Left renal cortex interstitium (tissue), 4 donors: ENCODE results near the gene EIF4G1. TPM values are rescaled to one million over a fixed set of nuclear protein-coding genes. Genes with fewer than 3 reads are reported as not detected.

Source experiments
- DNase-seq, 4 donors: peaks; one replicate each; pipeline ENCODE4 v3.0.0-alpha.2; 2013; ENCODE audit warnings: low read depth in 4 of 4, low spot score in 2 of 4, missing footprints in 1 of 4
- polyA plus RNA-seq, 4 donors: library from polyadenylated mRNA; unstranded; fragments of 120-200 nt; gene quantifications; one replicate each; pipeline ENCODE4 v1.2.1, GENCODE V29; 2013; ENCODE audit not compliant: insufficient read length in 4 of 4

Gene EIF4G1
- polyA plus RNA-seq, 4 donors, result 161 to 227 (median 197) TPM

GRCh38 chr3:184381261-184382224, 67.1 kb downstream of the EIF4G1 start:
- no peak for DNase-seq

- no peak for DNase-seq
Observed at GRCh38 chr3:184382326-184383032, 68.1 kb downstream of the EIF4G1 start.

GRCh38 chr3:184383033-184383740, 68.8 kb downstream of the EIF4G1 start:
- no peak for DNase-seq

GRCh38 chr3:184384342-184384741, 69.9 kb downstream of the EIF4G1 start:
- DNase-seq, result no peak

Other genes starting within 250 kb of the EIF4G1 start
- not detected for gene HTR3E, start 217.5 kb upstream of the EIF4G1 start, polyA plus RNA-seq
- 10 to 100 TPM; 42.7 to 57.6 (median 52.9) TPM for gene EIF2B5, start 179.2 kb upstream of the EIF4G1 start, polyA plus RNA-seq
- gene DVL3, start 159.2 kb upstream of the EIF4G1 start, polyA plus RNA-seq, result 100 to 1,000 TPM in 1 of 4 donors, 10 to 100 TPM in 3; 61.3 to 108 (median 82.1) TPM
- 100 to 1,000 TPM; 337 to 397 (median 345) TPM for gene AP2M1, start 139.8 kb upstream of the EIF4G1 start, polyA plus RNA-seq
- 10 to 100 TPM; 52.0 to 70.9 (median 65.5) TPM for gene ABCF3, start 128.4 kb upstream of the EIF4G1 start, polyA plus RNA-seq
- 1 to 10 TPM; 1.8 to 2.8 (median 2.2) TPM for gene VWA5B2, start 85.0 kb upstream of the EIF4G1 start, polyA plus RNA-seq
- gene ALG3, start 65.6 kb upstream of the EIF4G1 start, polyA plus RNA-seq, result 10 to 100 TPM; 29.1 to 40.4 (median 34.3) TPM
- 1 to 10 TPM; 2.3 to 3.8 (median 2.8) TPM for gene EEF1AKMT4, start 64.9 kb upstream of the EIF4G1 start, polyA plus RNA-seq
- gene CAMK2N2, start 53.1 kb upstream of the EIF4G1 start, polyA plus RNA-seq, result under 1 TPM; 0.13 to 0.36 (median 0.22) TPM
- gene ECE2, start 38.6 kb upstream of the EIF4G1 start, polyA plus RNA-seq, result under 1 TPM in 2 of 4 donors, not detected in 2; 0.08 to 0.14 TPM
- gene PSMD2, start 15.4 kb upstream of the EIF4G1 start, polyA plus RNA-seq, result 100 to 1,000 TPM; 211 to 228 (median 220) TPM
- 10 to 100 TPM in 3 of 4 donors, 1 to 10 TPM in 1; 9.7 to 15.8 (median 13.0) TPM for gene FAM131A, start 23.0 kb downstream of the EIF4G1 start, polyA plus RNA-seq
- 10 to 100 TPM; 10.2 to 16.3 (median 13.3) TPM for gene CLCN2, start 47.0 kb downstream of the EIF4G1 start, polyA plus RNA-seq
- gene POLR2H, start 47.1 kb downstream of the EIF4G1 start, polyA plus RNA-seq, result 100 to 1,000 TPM in 2 of 4 donors, 10 to 100 TPM in 2; 81.9 to 120 (median 101) TPM
- 1 to 10 TPM; 2.0 to 2.7 (median 2.5) TPM for gene THPO, start 63.6 kb downstream of the EIF4G1 start, polyA plus RNA-seq
- 10 to 100 TPM; 12.8 to 17.3 (median 14.1) TPM for gene CHRD, start 65.4 kb downstream of the EIF4G1 start, polyA plus RNA-seq
- 10 to 100 TPM; 25.5 to 32.1 (median 28.7) TPM for gene EPHB3, start 247.2 kb downstream of the EIF4G1 start, polyA plus RNA-seq